ENCODE measurements around the gene KCNH2. TPM values are rescaled to one million over a fixed set of nuclear protein-coding genes. Genes with fewer than 3 reads are reported as not detected.

KCNH2 gene
- total and polyA plus RNA-seq, 2 of the 8 experiments (the other 6 are each of a cell fraction or from before 2014, with no cell fraction given), result 8.0 to 15.0 TPM

GRCh38 chr7:151017370-151017952, 39.3 kb upstream of the KCNH2 start:
- 77% methylated on average over 13 of the region's 13 CpGs; no CpG with 5 or more reads in 1 of the 2 experiments for WGBS, 2 experiments (ENCODE audit: extremely low coverage in 1 of 2, insufficient coverage in 1 of 2, insufficient read length in 1 of 2, insufficient replicate concordance in 2 of 2, low coverage in 1 of 2, low lambda C conversion rate in 2 of 2, missing lambda C conversion rate in 1 of 2)
- H3K9ac ChIP-seq (replicated peaks in 1 of 4; ENCODE audit: extremely low read depth in 1 of 4, low read depth in 3 of 4, low read length in 3 of 4), result no peak overlapping the region; a peak in 1 of 7 replicates
- FAIRE-seq, result no peak

More at GRCh38 chr7:151017370-151017952, 39.3 kb upstream of the KCNH2 start:
- Histone ChIP-seq H2BK15ac (ENCODE audit: low read length) (peak overlapping the region; percentile 88; the same call in 1 of the 2 replicates), H4K20me1 (replicated peaks in 1 of 2; ENCODE audit: control insufficient read depth in 1 of 2, insufficient read depth in 2 of 2, low read length in 2 of 2) (no peaks in the 10 kb centered on the region), H4K5ac (ENCODE audit: insufficient read length, low read depth, low read length) (no peak overlapping the region), H3K4me1 (replicated peaks in 1 of 4; ENCODE audit: control insufficient read depth in 3 of 4, insufficient read depth in 4 of 4, low read length in 3 of 4) (peaks cover 0 to 30% (median 19%) of the 10 kb centered on the region in 4 experiments; a peak in 5 of 7 replicates), H2BK5ac (ENCODE audit: low read depth, low read length) (no peak overlapping the region), H3K23me2 (ENCODE audit: low read depth, low read length) (peaks cover 7% of the 10 kb centered on the region; the same call in 1 of the 2 replicates), H3K18ac (ENCODE audit: extremely low read depth, low read length) (no peak overlapping the region), H3K4me2 (ENCODE audit: insufficient read depth in 1 of 2, low read depth in 2 of 2, low read length in 2 of 2) (peak overlapping the region; percentile 36 to 75), H3K79me1 (ENCODE audit: low read depth, low read length) (no peaks in the 10 kb centered on the region; the same call in 1 of the 2 replicates), H3K14ac (ENCODE audit: insufficient read length) (no peak overlapping the region), H3K27ac (ENCODE audit: low read depth, low read length) (no peak overlapping the region), H3K4ac (replicated peaks; ENCODE audit: insufficient read length, low read depth, low read length) (no peak overlapping the region), H3K4me3 (ENCODE audit: extremely low read depth in 1 of 4, insufficient read depth in 2 of 4, low read depth in 3 of 4, low read length in 4 of 4) (peak overlapping the region in 1 of 4 experiments; percentile 50; a peak in 3 of 8 replicates), H2AFZ (ENCODE audit: low read length) (no peak overlapping the region), H3K36me3 (ENCODE audit: control insufficient read depth in 2 of 4, insufficient read depth in 4 of 4, low read length in 3 of 4) (no peaks in the 10 kb centered on the region), H4K8ac (ENCODE audit: extremely low read depth, insufficient read depth, low read length) (peak overlapping the region; percentile 89; the same call in 1 of the 2 replicates), H3K9me3 (ENCODE audit: insufficient read depth in 2 of 2, low read depth in 1 of 2, low read length in 1 of 2) (no peaks in the 10 kb centered on the region), H3K23ac (ENCODE audit: insufficient read length) (no peak overlapping the region), H2BK20ac (ENCODE audit: low read length) (no peak overlapping the region), H3K27me3 (replicated peaks in 1 of 4; ENCODE audit: control insufficient read depth in 3 of 4, extremely low read depth in 1 of 4, insufficient read depth in 3 of 4, low read length in 3 of 4) (peaks cover 8 to 46% (median 39%) of the 10 kb centered on the region in 4 experiments), H3K79me2 (ENCODE audit: control insufficient read depth in 1 of 2, insufficient read depth in 2 of 2, low read length in 2 of 2) (no peaks in the 10 kb centered on the region), H2AK5ac (ENCODE audit: low read depth, low read length) (no peak overlapping the region), H2BK120ac (replicated peaks; ENCODE audit: low read depth, low read length) (peak overlapping the region; percentile 12), H2BK12ac (ENCODE audit: low read depth, low read length) (peak overlapping the region; percentile 12; the same call in 1 of the 2 replicates), H4K91ac (replicated peaks; ENCODE audit: insufficient read length, low read length) (no peak overlapping the region), H3K56ac (replicated peaks; ENCODE audit: insufficient read length, low read depth, low read length) (peak overlapping the region; percentile 17)
- ChIA-PET POLR2A (ENCODE audit: partially characterized antibody) (interaction anchor here (1.2 to 3.2 kb wide), 5 partner anchors 8 to 113 kb away, joined by 3 to 18 read pairs (median 4); partner anchors contain the start of gene ABCB8), CTCF (ENCODE audit: partially characterized antibody) (interaction anchor here (0.6 to 8.0 kb wide), 36 partner anchors 8 to 1218 kb away, joined by 3 to 116 read pairs (median 6); partner anchors contain the start of genes ABCB8, ABCF2, AGAP3 and ASIC3)
- TF ChIP-seq KDM4A (IDR thresholded peaks at IDR 0.05; ENCODE audit: low read depth, low read length, severe bottlenecking), result no peak
- TF ChIP-seq RFX5 (IDR thresholded peaks at IDR 0.05; ENCODE audit: borderline replicate concordance, low read depth, low read length), result no peak
- no peak for DNase-seq (ENCODE audit: low read depth in 1 of 2, low spot score in 2 of 2)

Data from H1 (cell line).